K562 (cell line): ENCODE data around the gene OR8B12. TPM values are rescaled to one million over a fixed set of nuclear protein-coding genes. Genes with fewer than 3 reads are reported as not detected.

ENCODE experiments used
- ATAC-seq: fragments of 200-7000 bp; cut with Tn5 transposase; 3 replicates; pipeline ENCODE4 v1.9.1; 2020; ENCODE audit warnings: moderate library complexity
- BruUV-seq: library from RNA; stranded (reverse); fragments of 400-500 nt; replicated peaks from 2 replicates; lab custom pipeline; 2021; lab: Mats Ljungman, UMichigan
- CTCF ChIA-PET: fragments of 300-600 bp; formaldehyde crosslinking; extraction: SDS; loops from one replicate; lab custom pipeline; 2021; ENCODE audit warnings: low intra/inter-chr PET ratio; lab: Yijun Ruan, JAX
- POLR2A ChIA-PET: fragments of 300-600, 350-650 bp; sonication (Branson Sonifier 250); formaldehyde crosslinking; extraction: SDS; loops from one replicate; lab custom pipeline; 2021; ENCODE audit warnings: antibody characterized with exemption, inconsistent platforms; lab: Yijun Ruan, JAX
- DNase-seq, 4 experiments: peaks; one replicate each; pipeline versions ENCODE4 v3.0.0 to v3.0.0-alpha.2; 2011 to 2018; ENCODE audit warnings: low spot score in 3 of 4, mixed read lengths in 3 of 4; ENCODE audit errors: extremely low read depth in 1 of 4
- FAIRE-seq: peaks from 2 replicates; lab custom pipeline; 2011; peaks lifted over from hg19 to GRCh38; lab: Jason Lieb, UNC
- H2AFZ ChIP-seq: 2 replicates; pipeline ENCODE4 v1.6.0; 2011; ENCODE audit warnings: low read depth, low read length, control low read depth, inconsistent platforms
- H3K27ac ChIP-seq: fragments of 200-600 bp; 3 replicates; pipeline ENCODE4 v1.8.0; 2011; ENCODE audit warnings: low read depth, mild to moderate bottlenecking, control low read depth, inconsistent platforms, low read length, moderate library complexity, mixed read lengths; ENCODE audit errors: extremely low read depth
- H3K27me3 ChIP-seq, 2 experiments: fragments of 300-600 bp in 1 of 2; 2 replicates in 1 of 2; 3 replicates in 1 of 2; pipeline versions ENCODE4 v1.6.0 to v1.8.0; 2011; ENCODE audit warnings: inconsistent platforms in 2 of 2, low read length in 2 of 2, mild to moderate bottlenecking in 1 of 2, mixed read lengths in 1 of 2, moderate library complexity in 1 of 2; ENCODE audit not compliant: control insufficient read depth in 2 of 2, insufficient read depth in 2 of 2
- H3K36me3 ChIP-seq: fragments of 300-600 bp; 3 replicates; pipeline ENCODE4 v1.8.0; 2011; ENCODE audit warnings: mild to moderate bottlenecking, low read length, inconsistent platforms; ENCODE audit not compliant: control insufficient read depth, insufficient read depth
- H3K4me1 ChIP-seq, 2 experiments: fragments of 200-600 bp in 1 of 2; replicated peaks in 1 of 2; 2 replicates in 1 of 2; 3 replicates in 1 of 2; pipeline versions ENCODE4 v1.5.1 to v1.8.0; 2011; ENCODE audit warnings: inconsistent platforms in 2 of 2, low read length in 2 of 2, mild to moderate bottlenecking in 1 of 2, mixed read lengths in 1 of 2, moderate library complexity in 1 of 2; ENCODE audit not compliant: control insufficient read depth in 2 of 2, insufficient read depth in 2 of 2
- H3K4me2 ChIP-seq: 2 replicates; pipeline ENCODE4 v1.6.1; 2011; ENCODE audit warnings: low read length, control low read depth, inconsistent platforms, mixed read lengths; ENCODE audit not compliant: insufficient read depth
- H3K4me3 ChIP-seq: fragments of 200-600 bp; sonication (generic), shearing (Covaris generic); 2 replicates; pipeline ENCODE4 v1.5.1; 2016; ENCODE audit warnings: control low read depth, inconsistent platforms
- H3K79me2 ChIP-seq: fragments of 200-600 bp; 3 replicates; pipeline ENCODE4 v1.8.0; 2011; ENCODE audit warnings: low read length, inconsistent platforms; ENCODE audit not compliant: control insufficient read depth, insufficient read depth
- H3K9ac ChIP-seq, 2 experiments: 2 replicates each; pipeline versions ENCODE4 v1.6.0 to v1.6.1; 2011; ENCODE audit warnings: low read depth in 2 of 2, low read length in 2 of 2, control low read depth in 1 of 2, inconsistent platforms in 1 of 2, mild to moderate bottlenecking in 1 of 2, mixed read lengths in 1 of 2; ENCODE audit not compliant: insufficient read depth in 1 of 2
- H3K9me1 ChIP-seq: one replicate; pipeline ENCODE4 v1.6.0; 2011; ENCODE audit warnings: inconsistent platforms, mild to moderate bottlenecking, low read length, moderate library complexity; ENCODE audit not compliant: control insufficient read depth, insufficient read depth
- H3K9me3 ChIP-seq: replicated peaks from 2 replicates; pipeline ENCODE4 v1.5.1; 2011; ENCODE audit warnings: low read depth, low read length, inconsistent platforms; ENCODE audit not compliant: control insufficient read depth, insufficient read depth
- H4K20me1 ChIP-seq: replicated peaks from 2 replicates; pipeline ENCODE4 v1.6.1; 2011; ENCODE audit warnings: low read length, inconsistent platforms, mixed read lengths; ENCODE audit not compliant: control insufficient read depth, insufficient read depth
- FOXA3 ChIP-seq, 2 experiments: fragments of 450-650 bp in 1 of 2; sonication (generic) in 1 of 2; formaldehyde crosslinking; IDR thresholded peaks in 1 of 2; conservative IDR thresholded peaks in 1 of 2; 2 replicates each; pipeline versions ENCODE4 v1.4.0 to v1.8.0; 2020 to 2022; ENCODE audit warnings: mild to moderate bottlenecking in 2 of 2, missing genetic modification reagents in 1 of 2
- HES1 ChIP-seq: fragments of 450-650 bp; IDR thresholded peaks from 2 replicates; pipeline ENCODE4 v1.6.1; 2016; ENCODE audit warnings: low read depth, mild to moderate bottlenecking, moderate library complexity
- HMBOX1 ChIP-seq: sonication (generic); IDR thresholded peaks from 2 replicates; pipeline ENCODE4 v1.6.1; 2016
- MYNN ChIP-seq, 2 experiments: sonication (generic); formaldehyde crosslinking in 1 of 2; IDR thresholded peaks; 2 replicates each; pipeline versions ENCODE4 v1.5.0 to v1.6.1; 2016 to 2020; ENCODE audit warnings: antibody characterized with exemption in 1 of 2, missing genetic modification reagents in 1 of 2
- NELFE ChIP-seq: IDR thresholded peaks from 2 replicates; pipeline ENCODE4 v1.6.1; 2011; ENCODE audit warnings: mild to moderate bottlenecking; ENCODE audit not compliant: insufficient read depth, insufficient read length
- NFE2L1 ChIP-seq: fragments of 450-650 bp; IDR thresholded peaks from 2 replicates; pipeline ENCODE4 v1.6.1; 2016; ENCODE audit warnings: missing genetic modification characterization, low read depth, mild to moderate bottlenecking, missing compliant biosample characterization, moderate library complexity, borderline replicate concordance
- NFXL1 ChIP-seq: fragments of 450-650 bp; formaldehyde crosslinking; IDR thresholded peaks from 2 replicates; pipeline ENCODE4 v1.4.0; 2021; ENCODE audit warnings: mild to moderate bottlenecking
- RNF219 ChIP-seq: fragments of 250-450 bp; sonication (Bioruptor Pico); IDR thresholded peaks from 2 replicates; pipeline ENCODE4 v1.5.0; 2022; ENCODE audit warnings: mild to moderate bottlenecking
- SMAD2 ChIP-seq: fragments of 150-350 bp; IDR thresholded peaks from 2 replicates; pipeline ENCODE4 v1.6.1; 2014; ENCODE audit warnings: low read depth, mild to moderate bottlenecking, low read length
- TGIF2 ChIP-seq: sonication (generic); formaldehyde crosslinking; IDR thresholded peaks from 2 replicates; pipeline ENCODE4 v1.8.1; 2022; ENCODE audit warnings: mild to moderate bottlenecking, missing genetic modification reagents, moderate library complexity
- THRB ChIP-seq: fragments of 450-650 bp; formaldehyde crosslinking; conservative IDR thresholded peaks from 2 replicates; pipeline ENCODE4 v1.4.0; 2022; ENCODE audit warnings: mild to moderate bottlenecking, missing genetic modification characterization
- ZBTB17 ChIP-seq: fragments of 450-650 bp; formaldehyde crosslinking; IDR thresholded peaks from 2 replicates; pipeline ENCODE4 v1.4.0; 2020; ENCODE audit warnings: mild to moderate bottlenecking
- ZNF133 ChIP-seq: fragments of 250-450 bp; sonication (Bioruptor Pico); IDR thresholded peaks from 2 replicates; pipeline ENCODE4 v1.4.0; 2020; ENCODE audit warnings: mild to moderate bottlenecking
- ZNF143 ChIP-seq: sonication (generic); formaldehyde crosslinking; IDR thresholded peaks from 2 replicates; pipeline ENCODE4 v1.9.0; 2022; ENCODE audit warnings: mild to moderate bottlenecking, missing genetic modification reagents
- ZNF695 ChIP-seq: fragments of 450-650 bp; formaldehyde crosslinking; IDR thresholded peaks from 2 replicates; pipeline ENCODE4 v1.4.0; 2020; ENCODE audit warnings: mild to moderate bottlenecking, moderate library complexity
- ZSCAN29 ChIP-seq: fragments of 450-650 bp; IDR thresholded peaks from 2 replicates; pipeline ENCODE4 v1.6.1; 2017
- WGBS: fragments of 100-300 bp; shearing (Covaris generic); methylation state at CpG from one replicate; pipeline ENCODE4 v1.1.6; 2016; ENCODE audit warnings: low coverage, mixed read lengths; ENCODE audit not compliant: insufficient coverage; ENCODE audit errors: missing lambda C conversion rate; 5-methylcytosine and 5-hydroxymethylcytosine counted together
- in situ Hi-C: fragments of 300-500 bp; cut with MboI; formaldehyde crosslinking; loops from 4 replicates; pipeline ENCODE4 v1.15.0; 2018; ENCODE audit warnings: inconsistent platforms, mixed read lengths
- intact Hi-C: fragments of 100-400 bp; cut with micrococcal nuclease; formaldehyde crosslinking; loops from 2 replicates; pipeline ENCODE4 v1.14.2; 2022
- polyA plus RNA-seq, 8 experiments: library from polyadenylated mRNA; depleted of rRNA in 4 of 8; stranded (reverse) in 5 of 8; unstranded in 3 of 8; fragments of >200 nt; fragmentation: Nextera tagmentation in 2 of 8; fragmentation: Illumina TruSeq in 1 of 8; extraction: Ambion mirVana in 2 of 8; extraction: Trizol in 1 of 8; gene quantifications; 2 replicates each; pipeline versions ENCODE4 v1.2.1 to v1.2.3, GENCODE V29; 2011 to 2014; ENCODE audit warnings: inconsistent platforms in 1 of 8, missing spikeins in 1 of 8
- total RNA-seq, 7 experiments: library from RNA; depleted of rRNA in 6 of 7; stranded (reverse); fragments of >200 nt in 6 of 7; fragmentation: Illumina TruSeq in 2 of 7; extraction: Trizol in 2 of 7; gene quantifications; 2 replicates each; pipeline versions ENCODE4 v1.2.1 to v1.2.3, GENCODE V29; 2011 to 2021; ENCODE audit warnings: low replicate concordance in 1 of 7
- TF ChIP-seq, protein P1 (sequence below): sonication (generic); formaldehyde crosslinking; IDR thresholded peaks from 2 replicates; pipeline ENCODE4 v1.8.0; 2022; ENCODE audit warnings: mild to moderate bottlenecking, missing genetic modification reagents, borderline replicate concordance

OR8B12 gene
- total and polyA plus RNA-seq, 9 of the 15 experiments (the other 6 are each of a cell fraction or from before 2014, with no cell fraction given), result 0.06 TPM; not detected in 8

- Histone ChIP-seq H3K27me3 (no peaks in the 10 kb centered on the region), H3K4me1 (peaks cover 0 to 22% of the 10 kb centered on the region in 2 experiments; a peak in 4 of 5 replicates), H3K4me3 (no peak overlapping the region), H3K9me3 (no peaks in the 10 kb centered on the region), H3K79me2 (no peaks in the 10 kb centered on the region), H3K4me2 (no peak overlapping the region), H3K36me3 (no peaks in the 10 kb centered on the region), H3K9ac (no peak overlapping the region), H4K20me1 (no peaks in the 10 kb centered on the region), H2AFZ (no peak overlapping the region), H3K27ac (no peak overlapping the region), H3K9me1 (no peaks in the 10 kb centered on the region)
- TF ChIP-seq ZSCAN29, result no peak
- TF ChIP-seq ZNF695 (CRISPR knock-in tag), result no peak
- no peak for TF ChIP-seq TGIF2 (CRISPR knock-in tag)
- TF ChIP-seq RNF219 (CRISPR knock-in tag), result no peak
- no peak for TF ChIP-seq FOXA3 (CRISPR knock-in tag; conservative IDR thresholded peaks at IDR 0.05 in 1 of 2, IDR thresholded peaks at IDR 0.05 in 1 of 2)
- no peak for TF ChIP-seq HMBOX1
- no peak for TF ChIP-seq NFE2L1
- no peak for TF ChIP-seq ZBTB17 (CRISPR knock-in tag)
- TF ChIP-seq NFXL1 (CRISPR knock-in tag), result no peak
- no peak for TF ChIP-seq NELFE
- TF ChIP-seq HES1, result no peak
- TF ChIP-seq SMAD2, result no peak
- TF ChIP-seq MYNN (IDR thresholded peaks at IDR 0.05), result no peak
- no peak for TF ChIP-seq MYNN (CRISPR knock-in tag; IDR thresholded peaks at IDR 0.05)
- TF ChIP-seq, protein P1, sequence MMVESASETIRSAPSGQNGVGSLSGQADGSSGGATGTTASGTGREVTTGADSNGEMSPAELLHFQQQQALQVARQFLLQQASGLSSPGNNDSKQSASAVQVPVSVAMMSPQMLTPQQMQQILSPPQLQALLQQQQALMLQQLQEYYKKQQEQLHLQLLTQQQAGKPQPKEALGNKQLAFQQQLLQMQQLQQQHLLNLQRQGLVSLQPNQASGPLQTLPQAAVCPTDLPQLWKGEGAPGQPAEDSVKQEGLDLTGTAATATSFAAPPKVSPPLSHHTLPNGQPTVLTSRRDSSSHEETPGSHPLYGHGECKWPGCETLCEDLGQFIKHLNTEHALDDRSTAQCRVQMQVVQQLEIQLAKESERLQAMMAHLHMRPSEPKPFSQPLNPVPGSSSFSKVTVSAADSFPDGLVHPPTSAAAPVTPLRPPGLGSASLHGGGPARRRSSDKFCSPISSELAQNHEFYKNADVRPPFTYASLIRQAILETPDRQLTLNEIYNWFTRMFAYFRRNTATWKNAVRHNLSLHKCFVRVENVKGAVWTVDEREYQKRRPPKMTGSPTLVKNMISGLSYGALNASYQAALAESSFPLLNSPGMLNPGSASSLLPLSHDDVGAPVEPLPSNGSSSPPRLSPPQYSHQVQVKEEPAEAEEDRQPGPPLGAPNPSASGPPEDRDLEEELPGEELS (CRISPR knock-in tag), result no peak
- TF ChIP-seq ZNF133 (CRISPR knock-in tag), result no peak
- no peak for TF ChIP-seq ZNF143 (CRISPR knock-in tag)
- TF ChIP-seq THRB, result no peak
- ChIA-PET CTCF (no interaction called here), POLR2A (no interaction called here)
- BruUV-seq, result no TSS peak
- no peak for FAIRE-seq
- WGBS, result 21% methylated on average over 2 of the region's 2 CpGs
- in situ Hi-C loops (no loop called here), intact Hi-C loops (no loop called here)
- no peak for DNase-seq
- no peak for ATAC-seq
Measured at GRCh38 chr11:124534051-124534450, 9.4 kb downstream of the OR8B12 start.
